ENCODE results near the gene ARAF.
"Not testable (repeated sequence)": the region's sequence is repeated elsewhere in the genome, so short reads cannot be mapped to it uniquely, and the experiment has no call there.

ARAF gene

GRCh38 chrX:47560934-47561658 lies at the start of gene ARAF:
TSS of gene ARAF (plus strand) at chrX:47561205. CDS start at chrX:47562968, 1,763 bp downstream.
- peak; percentile 79 to 80 for DNase-seq

- not testable (repeated sequence) for DNase-seq
Measured at GRCh38 chrX:47512383-47512782, 48.6 kb upstream of the ARAF start.

GRCh38 chrX:47513034-47513965 lies 47.7 kb upstream of the ARAF start:
- not testable (repeated sequence) for DNase-seq

GRCh38 chrX:47514533-47515235 lies 46.3 kb upstream of the ARAF start:
- DNase-seq = no peak

GRCh38 chrX:47515941-47516665 lies 44.9 kb upstream of the ARAF start:
- DNase-seq = peak in 1 of 2 experiments; percentile 11

GRCh38 chrX:47518144-47518543 lies 42.9 kb upstream of the ARAF start:
- no peak for DNase-seq

GRCh38 chrX:47523297-47523696 lies 37.7 kb upstream of the ARAF start:
- DNase-seq = peak; percentile 2 to 47

GRCh38 chrX:47523713-47524166 lies 37.3 kb upstream of the ARAF start:
- DNase-seq = no peak

- no peak for DNase-seq
Measured at GRCh38 chrX:47529548-47529947, 31.5 kb upstream of the ARAF start.

GRCh38 chrX:47530049-47530448 lies 31.0 kb upstream of the ARAF start:
- no peak for DNase-seq

- no peak for DNase-seq
Measured at GRCh38 chrX:47539860-47540259, 21.1 kb upstream of the ARAF start.

GRCh38 chrX:47540754-47541538 lies 20.1 kb upstream of the ARAF start:
- peak; percentile 3 to 74 for DNase-seq

- no peak for DNase-seq
Measured at GRCh38 chrX:47543496-47543895, 17.5 kb upstream of the ARAF start.

GRCh38 chrX:47556045-47556623 lies 4.9 kb upstream of the ARAF start:
- DNase-seq = no peak

- no peak for DNase-seq
Measured at GRCh38 chrX:47558436-47558835, 2.6 kb upstream of the ARAF start.

- no peak for DNase-seq
Measured at GRCh38 chrX:47560179-47560933, 649 bp upstream of the ARAF start.

- DNase-seq = no peak
Measured at GRCh38 chrX:47561659-47562151, 700 bp downstream of the ARAF start.

GRCh38 chrX:47562615-47563243 lies 1.7 kb downstream of the ARAF start:
- peak in 1 of 2 experiments; percentile 4 for DNase-seq

- DNase-seq = peak in 1 of 2 experiments; percentile 27
Measured at GRCh38 chrX:47563801-47564315, 2.9 kb downstream of the ARAF start.

Measured in SW 1271 (cell line).